ENCODE data around the gene TBC1D8. TPM values are rescaled to one million over a fixed set of nuclear protein-coding genes. Genes with fewer than 3 reads are reported as not detected.

The TBC1D8 gene
- total and polyA plus RNA-seq, 9 of the 15 experiments (the other 6 are each of a cell fraction or from before 2014, with no cell fraction given), result 0.36 to 1.3 (median 0.82) TPM

- no peak overlapping the region for H3K9ac ChIP-seq (ENCODE audit: insufficient read depth in 1 of 2, low read depth in 2 of 2, low read length in 2 of 2)
- TF ChIP-seq IRF9 (tag; IDR thresholded peaks at IDR 0.05) (no peak), E2F5 (CRISPR knock-in tag; IDR thresholded peaks at IDR 0.05) (no peak), REST (IDR thresholded peaks at IDR 0.05; ENCODE audit: borderline replicate concordance) (no peak), REST (CRISPR knock-in tag; IDR thresholded peaks at IDR 0.05; ENCODE audit: low read depth) (no peak), ZNF277 (CRISPR knock-in tag; IDR thresholded peaks at IDR 0.05; ENCODE audit: borderline replicate concordance) (no peak), NBN (IDR thresholded peaks at IDR 0.05; ENCODE audit: low read depth) (no peak), NFXL1 (CRISPR knock-in tag; IDR thresholded peaks at IDR 0.05) (no peak), U2AF1 (optimal IDR thresholded peaks at IDR 0.05; ENCODE audit: low read depth, low read length) (no peak), CBX3 (IDR thresholded peaks at IDR 0.05; ENCODE audit: borderline replicate concordance in 1 of 2, low read length in 2 of 2) (no peak)
- H3K27me3 ChIP-seq (ENCODE audit: control insufficient read depth in 2 of 2, insufficient read depth in 2 of 2, low read length in 2 of 2), result peaks cover 11 to 31% of the 10 kb centered on the region in 2 experiments
- no peak overlapping the region for H3K4me3 ChIP-seq
- FAIRE-seq (no peak), ATAC-seq (no peak), DNase-seq (ENCODE audit: extremely low read depth in 1 of 4, low spot score in 3 of 4) (no peak)
- WGBS (ENCODE audit: insufficient coverage, low coverage, missing lambda C conversion rate), result 2% methylated on average over 13 of the region's 13 CpGs
- no TSS peak for BruUV-seq (replicated peaks)
- no peak overlapping the region for H3K27ac ChIP-seq (ENCODE audit: extremely low read depth, low read depth, low read length)
- no peak overlapping the region for H3K4me2 ChIP-seq (ENCODE audit: insufficient read depth, low read length)
- H4K20me1 ChIP-seq (replicated peaks; ENCODE audit: control insufficient read depth, insufficient read depth, low read length), result no peaks in the 10 kb centered on the region
- no peaks in the 10 kb centered on the region for H3K9me3 ChIP-seq (replicated peaks; ENCODE audit: control insufficient read depth, insufficient read depth, low read depth, low read length)
- ChIA-PET POLR2A (interaction anchor here (0.7 kb wide), 1 partner anchor 15 kb away, joined by 4 read pairs; no protein-coding TSS in a partner anchor), CTCF (ENCODE audit: low intra/inter-chr PET ratio) (no interaction called here)
- intact Hi-C loops (cut with micrococcal nuclease) (no loop called here), in situ Hi-C loops (cut with MboI) (no loop called here)
- no peaks in the 10 kb centered on the region for H3K9me1 ChIP-seq (ENCODE audit: control insufficient read depth, insufficient read depth, low read length)
- H3K79me2 ChIP-seq (ENCODE audit: control insufficient read depth, insufficient read depth, low read length), result no peaks in the 10 kb centered on the region
- H3K36me3 ChIP-seq (ENCODE audit: control insufficient read depth, insufficient read depth, low read length), result no peaks in the 10 kb centered on the region
- H2AFZ ChIP-seq (ENCODE audit: low read depth, low read length), result no peak overlapping the region
- no peaks in the 10 kb centered on the region for H3K4me1 ChIP-seq (replicated peaks in 1 of 2; ENCODE audit: control insufficient read depth in 2 of 2, insufficient read depth in 2 of 2, low read length in 2 of 2)
These were observed 21.1 kb downstream of the TBC1D8 start for GRCh38 chr2:101130081-101130480.

Measured in K562 (cell line).